ENCODE measurements around the gene NCAPD3. TPM values are rescaled to one million over a fixed set of nuclear protein-coding genes. Genes with fewer than 3 reads are reported as not detected.

Gene NCAPD3
- total RNA-seq, 1 experiment from 2014 or later = 52.2 TPM

- no peak overlapping the region for H4K8ac ChIP-seq (replicated peaks; ENCODE audit: insufficient read length, low read depth, low read length)
- no peaks in the 10 kb centered on the region for H3K23me2 ChIP-seq (ENCODE audit: insufficient read length, low read depth, low read length, poor library complexity, severe bottlenecking)
- WGBS (ENCODE audit: extremely low coverage, insufficient read length, low lambda C conversion rate) = no CpG with 5 or more reads among the region's 12 CpGs
- H3K79me2 ChIP-seq (ENCODE audit: insufficient read depth, low read length) = no peaks in the 10 kb centered on the region
- Mint-ChIP-seq H3K4me3 (no peak overlapping the region), H3K4me1 (no peaks in the 10 kb centered on the region), H3K27ac (no peak overlapping the region; a peak in 1 of 7 replicates), H3K27me3 (ENCODE audit: low read depth) (no peaks in the 10 kb centered on the region; the same call in 1 of the 2 replicates), H3K9me3 (peaks cover 9 to 10% of the 10 kb centered on the region in 2 experiments; a peak in 3 of 5 replicates), H3K36me3 (ENCODE audit: insufficient read depth in 1 of 3, low read depth in 3 of 3) (peaks cover 76 to 91% (median 82%) of the 10 kb centered on the region in 3 experiments; a peak in 6 of 7 replicates)
- no peaks in the 10 kb centered on the region for H3K4me1 ChIP-seq (ENCODE audit: insufficient read depth, low read length)
- H2BK20ac ChIP-seq (ENCODE audit: low read depth, low read length, poor library complexity, severe bottlenecking) = no peak overlapping the region
- TF ChIP-seq CTCF (conservative IDR thresholded peaks at IDR 0.05) = no peak
- no peak overlapping the region for H2AK5ac ChIP-seq (ENCODE audit: insufficient read length, low read length)
- no peak overlapping the region for H3K18ac ChIP-seq (ENCODE audit: insufficient read length, low read depth, low read length)
- H2BK15ac ChIP-seq (ENCODE audit: low read depth, low read length) = no peak overlapping the region
- H3K9me3 ChIP-seq (ENCODE audit: control insufficient read depth, low read depth, low read length) = peaks cover 3% of the 10 kb centered on the region
- H3K9ac ChIP-seq (ENCODE audit: extremely low read depth, insufficient read length, low read length) = no peak overlapping the region
- no peak overlapping the region for H4K91ac ChIP-seq (ENCODE audit: insufficient read length, low read depth, low read length)
- H3K56ac ChIP-seq (ENCODE audit: insufficient read length, low read depth, low read length) = no peak overlapping the region
- no peak for DNase-seq
- no peaks in the 10 kb centered on the region for H3K27me3 ChIP-seq (ENCODE audit: insufficient read depth, low read length)
- no peaks in the 10 kb centered on the region for H4K20me1 ChIP-seq (ENCODE audit: control insufficient read depth, insufficient read depth, insufficient read length)
- no peak overlapping the region for H2BK5ac ChIP-seq (ENCODE audit: insufficient read length, low read length)
- no peak overlapping the region for H3K14ac ChIP-seq (ENCODE audit: insufficient read depth, low read length)
- H2BK120ac ChIP-seq (ENCODE audit: low read depth, low read length, poor library complexity, severe bottlenecking) = no peak overlapping the region
- H3T11ph ChIP-seq (ENCODE audit: low read length) = no peak overlapping the region
- no peak overlapping the region for H2BK12ac ChIP-seq (ENCODE audit: insufficient read length, low read depth, low read length)
- no peak overlapping the region for H3K27ac ChIP-seq (ENCODE audit: insufficient read length, low read depth, low read length)
- no peaks in the 10 kb centered on the region for H3K79me1 ChIP-seq (ENCODE audit: insufficient read depth, low read depth, low read length, poor library complexity, severe bottlenecking)
- no peak overlapping the region for H3K23ac ChIP-seq (ENCODE audit: insufficient read length, low read depth, low read length)
- no peak overlapping the region for H3K4ac ChIP-seq (ENCODE audit: low read depth, low read length)
- no peak overlapping the region for H2AFZ ChIP-seq (ENCODE audit: low read length)
- no peak overlapping the region for H4K5ac ChIP-seq (ENCODE audit: insufficient read length, low read depth, low read length)
- no peak overlapping the region for H3K4me2 ChIP-seq (ENCODE audit: insufficient read depth, insufficient read length, low read length)
Measured at GRCh38 chr11:134150195-134150903, 73.4 kb downstream of the NCAPD3 start.
